Peyer's patch (tissue), 4 donors: Measurements from ENCODE around the gene VTCN1.

ENCODE experiments used
- POLR2A ChIP-seq, 2 donors: fragments of 450-650 bp; IDR thresholded peaks; one replicate each; pipeline ENCODE4 v1.5.1; 2017; ENCODE audit warnings: antibody characterized with exemption in 2 of 2, mild to moderate bottlenecking in 2 of 2, moderate library complexity in 2 of 2
- TF ChIP-seq, protein P1 (sequence below), 6 experiments: fragments of 450-650 bp in 4 of 6; fragments of 200-600 bp in 2 of 6; sonication (generic) in 1 of 6; IDR thresholded peaks; one replicate each; pipeline ENCODE4 v1.5.1; 2017 to 2019; ENCODE audit warnings: antibody characterized with exemption in 6 of 6, mild to moderate bottlenecking in 3 of 6, moderate library complexity in 1 of 6

- TF ChIP-seq, protein P1, sequence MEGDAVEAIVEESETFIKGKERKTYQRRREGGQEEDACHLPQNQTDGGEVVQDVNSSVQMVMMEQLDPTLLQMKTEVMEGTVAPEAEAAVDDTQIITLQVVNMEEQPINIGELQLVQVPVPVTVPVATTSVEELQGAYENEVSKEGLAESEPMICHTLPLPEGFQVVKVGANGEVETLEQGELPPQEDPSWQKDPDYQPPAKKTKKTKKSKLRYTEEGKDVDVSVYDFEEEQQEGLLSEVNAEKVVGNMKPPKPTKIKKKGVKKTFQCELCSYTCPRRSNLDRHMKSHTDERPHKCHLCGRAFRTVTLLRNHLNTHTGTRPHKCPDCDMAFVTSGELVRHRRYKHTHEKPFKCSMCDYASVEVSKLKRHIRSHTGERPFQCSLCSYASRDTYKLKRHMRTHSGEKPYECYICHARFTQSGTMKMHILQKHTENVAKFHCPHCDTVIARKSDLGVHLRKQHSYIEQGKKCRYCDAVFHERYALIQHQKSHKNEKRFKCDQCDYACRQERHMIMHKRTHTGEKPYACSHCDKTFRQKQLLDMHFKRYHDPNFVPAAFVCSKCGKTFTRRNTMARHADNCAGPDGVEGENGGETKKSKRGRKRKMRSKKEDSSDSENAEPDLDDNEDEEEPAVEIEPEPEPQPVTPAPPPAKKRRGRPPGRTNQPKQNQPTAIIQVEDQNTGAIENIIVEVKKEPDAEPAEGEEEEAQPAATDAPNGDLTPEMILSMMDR (IDR thresholded peaks at IDR 0.05) = no peak
- no peak for TF ChIP-seq POLR2A (IDR thresholded peaks at IDR 0.05)
Observed at GRCh38 chr1:117118137-117118536, 92.6 kb downstream of the VTCN1 start.
